DOHH2 (cell line): ENCODE measurements around the gene SH3RF2.

Experiments used
- EZH2phosphoT487 ChIP-seq: fragments of 200-600 bp; sonication (generic); IDR thresholded peaks from 2 replicates; pipeline ENCODE4 v1.6.1; 2017; ENCODE audit warnings: borderline replicate concordance, mild to moderate bottlenecking, antibody characterized with exemption, low read length, moderate library complexity, mixed read lengths
- TF ChIP-seq, protein P1 (sequence below): fragments of 200-600 bp; sonication (generic); IDR thresholded peaks from one replicate; pipeline ENCODE4 v1.5.1; 2014; ENCODE audit warnings: antibody characterized with exemption, mild to moderate bottlenecking, low read depth, low read length; ENCODE audit not compliant: poor library complexity, severe bottlenecking

DNA sequence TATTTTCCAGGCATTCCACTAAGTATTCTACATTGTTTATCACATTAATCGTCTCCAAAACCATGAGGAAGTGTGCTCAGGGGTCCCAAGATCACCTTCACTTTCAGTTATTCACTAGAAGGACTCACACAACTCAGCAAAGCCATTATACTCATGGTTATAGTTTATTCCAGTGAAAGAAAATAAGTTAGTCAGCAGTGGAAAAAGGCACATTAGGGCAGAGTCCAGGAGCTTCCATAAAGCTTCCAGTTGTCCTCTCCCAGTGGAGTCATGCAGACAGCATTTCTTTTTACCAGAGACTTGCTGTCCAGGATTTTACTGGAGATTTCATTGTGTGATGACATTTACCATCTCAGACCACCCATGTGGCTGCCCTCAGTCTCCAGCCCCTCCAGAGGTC is 51.5 kb downstream of the SH3RF2 start:
- no peak for TF ChIP-seq EZH2phosphoT487
- TF ChIP-seq, protein P1, sequence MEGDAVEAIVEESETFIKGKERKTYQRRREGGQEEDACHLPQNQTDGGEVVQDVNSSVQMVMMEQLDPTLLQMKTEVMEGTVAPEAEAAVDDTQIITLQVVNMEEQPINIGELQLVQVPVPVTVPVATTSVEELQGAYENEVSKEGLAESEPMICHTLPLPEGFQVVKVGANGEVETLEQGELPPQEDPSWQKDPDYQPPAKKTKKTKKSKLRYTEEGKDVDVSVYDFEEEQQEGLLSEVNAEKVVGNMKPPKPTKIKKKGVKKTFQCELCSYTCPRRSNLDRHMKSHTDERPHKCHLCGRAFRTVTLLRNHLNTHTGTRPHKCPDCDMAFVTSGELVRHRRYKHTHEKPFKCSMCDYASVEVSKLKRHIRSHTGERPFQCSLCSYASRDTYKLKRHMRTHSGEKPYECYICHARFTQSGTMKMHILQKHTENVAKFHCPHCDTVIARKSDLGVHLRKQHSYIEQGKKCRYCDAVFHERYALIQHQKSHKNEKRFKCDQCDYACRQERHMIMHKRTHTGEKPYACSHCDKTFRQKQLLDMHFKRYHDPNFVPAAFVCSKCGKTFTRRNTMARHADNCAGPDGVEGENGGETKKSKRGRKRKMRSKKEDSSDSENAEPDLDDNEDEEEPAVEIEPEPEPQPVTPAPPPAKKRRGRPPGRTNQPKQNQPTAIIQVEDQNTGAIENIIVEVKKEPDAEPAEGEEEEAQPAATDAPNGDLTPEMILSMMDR: no peak
